GM12878 (cell line): Measurements from ENCODE around the gene BCKDHA. TPM values are rescaled to one million over a fixed set of nuclear protein-coding genes. Genes with fewer than 3 reads are reported as not detected.

Experiments used
- ATAC-seq: fragments of 200-7000 bp; cut with Tn5 transposase; 3 replicates; pipeline ENCODE4 v1.9.1; 2020; ENCODE audit warnings: mild to moderate bottlenecking, moderate library complexity
- BruUV-seq: library from RNA; stranded (reverse); fragments of 400-500 nt; replicated peaks from 2 replicates; lab custom pipeline; 2021; lab: Mats Ljungman, UMichigan
- CTCF ChIA-PET: fragments of 300-600 bp; sonication (Branson Sonifier 250); formaldehyde crosslinking; extraction: SDS; loops from one replicate; lab custom pipeline; 2021; ENCODE audit warnings: inconsistent platforms; lab: Yijun Ruan, JAX
- POLR2A ChIA-PET: fragments of 350-600 bp; formaldehyde crosslinking; extraction: SDS; loops from one replicate; lab custom pipeline; 2021; ENCODE audit warnings: inconsistent platforms; lab: Charles Lee
- RAD21 ChIA-PET: fragments of 300-600 bp; sonication (Branson Sonifier 250); formaldehyde crosslinking; loops from one replicate; lab custom pipeline; 2023; ENCODE audit warnings: antibody characterized with exemption; ENCODE audit not compliant: unreplicated experiment; lab: Charles Lee
- SMC1A ChIA-PET: fragments of 300-600 bp; sonication (Branson Sonifier 250); formaldehyde crosslinking; loops from one replicate; lab custom pipeline; 2023; ENCODE audit not compliant: unreplicated experiment, uncharacterized antibody; lab: Charles Lee
- DNase-seq: peaks from one replicate; pipeline ENCODE4 v3.0.0-alpha.2; 2011; ENCODE audit warnings: low read depth, low spot score
- FAIRE-seq: peaks from 3 replicates; lab custom pipeline; 2011; peaks lifted over from hg19 to GRCh38; lab: Jason Lieb, UNC
- H2AFZ ChIP-seq: 2 replicates; pipeline ENCODE4 v1.6.0; 2011; ENCODE audit warnings: low read depth, low read length, control low read depth; ENCODE audit not compliant: control insufficient read depth
- H3K27ac ChIP-seq: 2 replicates; pipeline ENCODE4 v1.5.1; 2011; ENCODE audit warnings: control low read depth; ENCODE audit not compliant: control insufficient read depth, insufficient read depth
- H3K27me3 ChIP-seq, 2 experiments: replicated peaks in 1 of 2; 2 replicates each; pipeline versions ENCODE4 v1.6.0 to v1.6.1; 2011; ENCODE audit warnings: low read length in 1 of 2; ENCODE audit not compliant: control insufficient read depth in 2 of 2, insufficient read depth in 2 of 2
- H3K36me3 ChIP-seq, 2 experiments: 2 replicates each; pipeline ENCODE4 v1.5.1; 2011; ENCODE audit warnings: low read length in 1 of 2; ENCODE audit not compliant: control insufficient read depth in 2 of 2, insufficient read depth in 2 of 2
- H3K4me1 ChIP-seq: 2 replicates; pipeline ENCODE4 v1.6.1; 2011; ENCODE audit warnings: mild to moderate bottlenecking, low read length, moderate library complexity, mixed read lengths; ENCODE audit not compliant: control insufficient read depth, insufficient read depth
- H3K4me2 ChIP-seq: 2 replicates; pipeline ENCODE4 v1.6.0; 2011; ENCODE audit warnings: control low read depth; ENCODE audit not compliant: control insufficient read depth, insufficient read depth
- H3K4me3 ChIP-seq: fragments of 200-600 bp; sonication (generic); 2 replicates; pipeline ENCODE4 v1.5.1; 2016
- H3K79me2 ChIP-seq: 2 replicates; pipeline ENCODE4 v1.6.0; 2011; ENCODE audit warnings: low read length; ENCODE audit not compliant: control insufficient read depth, insufficient read depth
- H3K9ac ChIP-seq: 2 replicates; pipeline ENCODE4 v1.8.0; 2011; ENCODE audit warnings: low read length, control low read depth, mixed read lengths; ENCODE audit not compliant: control insufficient read depth, insufficient read depth
- H3K9me3 ChIP-seq: replicated peaks from 3 replicates; pipeline ENCODE4 v1.5.1; 2011; ENCODE audit warnings: mild to moderate bottlenecking, low read length; ENCODE audit not compliant: control insufficient read depth, insufficient read depth
- H4K20me1 ChIP-seq: 2 replicates; pipeline ENCODE4 v1.6.0; 2011; ENCODE audit not compliant: control insufficient read depth, insufficient read depth
- BCL11A ChIP-seq: IDR thresholded peaks from 2 replicates; pipeline ENCODE4 v1.6.1; 2011; ENCODE audit warnings: low read depth, low read length
- BRCA1 ChIP-seq: IDR thresholded peaks from 2 replicates; pipeline ENCODE4 v1.6.1; 2011; ENCODE audit warnings: low read depth, low read length, improper control_type of control experiment
- CHD4 ChIP-seq: fragments of 200-600 bp; sonication (generic); IDR thresholded peaks from 2 replicates; pipeline ENCODE4 v1.6.1; 2016; ENCODE audit warnings: mild to moderate bottlenecking
- ESRRA ChIP-seq: IDR thresholded peaks from 2 replicates; pipeline ENCODE4 v1.6.1; 2012; ENCODE audit warnings: mild to moderate bottlenecking, low read length, improper control_type of control experiment
- IKZF1 ChIP-seq: fragments of 450-650 bp; conservative IDR thresholded peaks from 2 replicates; pipeline ENCODE4 v1.6.1; 2017; ENCODE audit warnings: antibody characterized with exemption, mild to moderate bottlenecking
- NR2C1 ChIP-seq: fragments of 450-650 bp; IDR thresholded peaks from 2 replicates; pipeline ENCODE4 v1.6.1; 2017; ENCODE audit warnings: antibody characterized with exemption, mild to moderate bottlenecking, moderate library complexity
- STAT3 ChIP-seq: IDR thresholded peaks from 2 replicates; pipeline ENCODE4 v1.6.1; 2011; ENCODE audit warnings: low read depth, low read length, improper control_type of control experiment
- TCF12 ChIP-seq: IDR thresholded peaks from 2 replicates; pipeline ENCODE4 v1.6.1; 2011; ENCODE audit warnings: low read depth, mild to moderate bottlenecking, low read length
- YBX1 ChIP-seq: fragments of 450-650 bp; IDR thresholded peaks from 2 replicates; pipeline ENCODE4 v1.6.1; 2016; ENCODE audit warnings: antibody characterized with exemption
- ZNF24 ChIP-seq: fragments of 450-650 bp; IDR thresholded peaks from 2 replicates; pipeline ENCODE4 v1.6.1; 2017; ENCODE audit warnings: antibody characterized with exemption, mild to moderate bottlenecking
- ZSCAN29 ChIP-seq: fragments of 450-650 bp; IDR thresholded peaks from 2 replicates; pipeline ENCODE4 v1.6.1; 2017; ENCODE audit warnings: mild to moderate bottlenecking, moderate library complexity
- in situ Hi-C: fragments of 300-500 bp; cut with MboI; formaldehyde crosslinking; loops from 9 replicates; pipeline ENCODE4 v1.14.3; 2018; ENCODE audit warnings: mixed read lengths
- intact Hi-C: fragments of 100-400 bp; cut with micrococcal nuclease; formaldehyde crosslinking; loops from one replicate; pipeline ENCODE4 v1.14.2; 2022; ENCODE audit not compliant: unreplicated experiment
- polyA plus RNA-seq, 11 experiments: library from polyadenylated mRNA; depleted of rRNA in 4 of 11; unstranded in 6 of 11; stranded (reverse) in 5 of 11; fragments of >200 nt; fragmentation: Nextera tagmentation in 4 of 11; fragmentation: Illumina TruSeq in 1 of 11; extraction: Ambion mirVana in 4 of 11; extraction: Trizol in 1 of 11; gene quantifications; 1 replicate in 1 of 11; 2 replicates in 10 of 11; pipeline versions ENCODE4 v1.2.1 to v1.2.3, GENCODE V29; 2011 to 2016; ENCODE audit warnings: inconsistent platforms in 2 of 11, missing spikeins in 2 of 11, low read depth in 1 of 11
- total RNA-seq, 4 experiments: library from RNA; depleted of rRNA in 3 of 4; stranded (reverse); fragments of >200 nt in 3 of 4; fragmentation: Illumina TruSeq in 1 of 4; extraction: Trizol in 1 of 4; gene quantifications; 2 replicates each; pipeline versions ENCODE4 v1.2.1 to v1.2.3, GENCODE V29; 2013 to 2021
- TF ChIP-seq, protein P1 (sequence below): IDR thresholded peaks from 2 replicates; pipeline ENCODE4 v1.6.1; 2011; ENCODE audit warnings: borderline replicate concordance, low read depth, mild to moderate bottlenecking, moderate library complexity, low read length; ENCODE audit not compliant: insufficient read depth, poor library complexity, severe bottlenecking
- TF ChIP-seq, protein P2 (sequence below): fragments of 450-650 bp; IDR thresholded peaks from 2 replicates; pipeline ENCODE4 v1.6.1; 2016; ENCODE audit warnings: mild to moderate bottlenecking
- TF ChIP-seq, protein P3 (sequence below): fragments of 450-650 bp; IDR thresholded peaks from 2 replicates; pipeline ENCODE4 v1.6.1; 2017; ENCODE audit warnings: mild to moderate bottlenecking
- TF ChIP-seq, protein P4 (sequence below): IDR thresholded peaks from 2 replicates; pipeline ENCODE4 v1.6.1; 2012; ENCODE audit warnings: mild to moderate bottlenecking, low read depth, low read length
- TF ChIP-seq, protein P5 (sequence below): fragments of 450-650 bp; IDR thresholded peaks from 2 replicates; pipeline ENCODE4 v1.6.1; 2017; ENCODE audit warnings: low read depth, mild to moderate bottlenecking, moderate library complexity

Gene BCKDHA
- total and polyA plus RNA-seq, 10 of the 15 experiments (the other 5 are each of a cell fraction or from before 2014, with no cell fraction given): 9.9 to 107 (median 46.4) TPM

- H3K4me3 ChIP-seq: no peak overlapping the region
- in situ Hi-C loops (no loop called here), intact Hi-C loops (loop anchor here (5.0 kb wide), 1 partner anchor 234 kb away; no protein-coding TSS in a partner anchor)
- no peak for FAIRE-seq
- no peaks in the 10 kb centered on the region for H4K20me1 ChIP-seq
- no peak overlapping the region for H2AFZ ChIP-seq
- RAD21 ChIA-PET: interaction anchor here (0.6 kb wide), 1 partner anchor 75 kb away, joined by 3 read pairs; no protein-coding TSS in a partner anchor
- no peaks in the 10 kb centered on the region for H3K4me1 ChIP-seq
- BruUV-seq: no TSS peak
- SMC1A ChIA-PET: interaction anchor here (0.6 to 1.7 kb wide), 2 partner anchors 12 to 226 kb away, joined by 3 to 4 read pairs; no protein-coding TSS in a partner anchor
- H3K9me3 ChIP-seq: no peaks in the 10 kb centered on the region
- no peaks in the 10 kb centered on the region for H3K27me3 ChIP-seq
- DNase-seq: no peak
- no peak overlapping the region for H3K4me2 ChIP-seq
- CTCF ChIA-PET: interaction anchor here (0.6 to 1.6 kb wide), 4 partner anchors 13 to 232 kb away, joined by 3 read pairs; no protein-coding TSS in a partner anchor
- H3K9ac ChIP-seq: no peak overlapping the region
- no peak for ATAC-seq
- no peak overlapping the region for H3K27ac ChIP-seq
- H3K36me3 ChIP-seq: peaks cover 9 to 10% of the 10 kb centered on the region in 2 experiments; a peak in 3 of 4 replicates
- H3K79me2 ChIP-seq: peaks cover 2% of the 10 kb centered on the region
- TF ChIP-seq BRCA1 (no peak), NR2C1 (no peak), STAT3 (no peak), ZNF24 (no peak), IKZF1 (no peak), CHD4 (no peak), TCF12 (no peak), ZSCAN29 (no peak), BCL11A (no peak), ESRRA (no peak), YBX1 (no peak)
- TF ChIP-seq, protein P1, sequence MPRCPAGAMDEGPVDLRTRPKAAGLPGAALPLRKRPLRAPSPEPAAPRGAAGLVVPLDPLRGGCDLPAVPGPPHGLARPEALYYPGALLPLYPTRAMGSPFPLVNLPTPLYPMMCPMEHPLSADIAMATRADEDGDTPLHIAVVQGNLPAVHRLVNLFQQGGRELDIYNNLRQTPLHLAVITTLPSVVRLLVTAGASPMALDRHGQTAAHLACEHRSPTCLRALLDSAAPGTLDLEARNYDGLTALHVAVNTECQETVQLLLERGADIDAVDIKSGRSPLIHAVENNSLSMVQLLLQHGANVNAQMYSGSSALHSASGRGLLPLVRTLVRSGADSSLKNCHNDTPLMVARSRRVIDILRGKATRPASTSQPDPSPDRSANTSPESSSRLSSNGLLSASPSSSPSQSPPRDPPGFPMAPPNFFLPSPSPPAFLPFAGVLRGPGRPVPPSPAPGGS: no peak
- TF ChIP-seq, protein P2, sequence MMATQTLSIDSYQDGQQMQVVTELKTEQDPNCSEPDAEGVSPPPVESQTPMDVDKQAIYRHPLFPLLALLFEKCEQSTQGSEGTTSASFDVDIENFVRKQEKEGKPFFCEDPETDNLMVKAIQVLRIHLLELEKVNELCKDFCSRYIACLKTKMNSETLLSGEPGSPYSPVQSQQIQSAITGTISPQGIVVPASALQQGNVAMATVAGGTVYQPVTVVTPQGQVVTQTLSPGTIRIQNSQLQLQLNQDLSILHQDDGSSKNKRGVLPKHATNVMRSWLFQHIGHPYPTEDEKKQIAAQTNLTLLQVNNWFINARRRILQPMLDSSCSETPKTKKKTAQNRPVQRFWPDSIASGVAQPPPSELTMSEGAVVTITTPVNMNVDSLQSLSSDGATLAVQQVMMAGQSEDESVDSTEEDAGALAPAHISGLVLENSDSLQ: no peak
- TF ChIP-seq, protein P3, sequence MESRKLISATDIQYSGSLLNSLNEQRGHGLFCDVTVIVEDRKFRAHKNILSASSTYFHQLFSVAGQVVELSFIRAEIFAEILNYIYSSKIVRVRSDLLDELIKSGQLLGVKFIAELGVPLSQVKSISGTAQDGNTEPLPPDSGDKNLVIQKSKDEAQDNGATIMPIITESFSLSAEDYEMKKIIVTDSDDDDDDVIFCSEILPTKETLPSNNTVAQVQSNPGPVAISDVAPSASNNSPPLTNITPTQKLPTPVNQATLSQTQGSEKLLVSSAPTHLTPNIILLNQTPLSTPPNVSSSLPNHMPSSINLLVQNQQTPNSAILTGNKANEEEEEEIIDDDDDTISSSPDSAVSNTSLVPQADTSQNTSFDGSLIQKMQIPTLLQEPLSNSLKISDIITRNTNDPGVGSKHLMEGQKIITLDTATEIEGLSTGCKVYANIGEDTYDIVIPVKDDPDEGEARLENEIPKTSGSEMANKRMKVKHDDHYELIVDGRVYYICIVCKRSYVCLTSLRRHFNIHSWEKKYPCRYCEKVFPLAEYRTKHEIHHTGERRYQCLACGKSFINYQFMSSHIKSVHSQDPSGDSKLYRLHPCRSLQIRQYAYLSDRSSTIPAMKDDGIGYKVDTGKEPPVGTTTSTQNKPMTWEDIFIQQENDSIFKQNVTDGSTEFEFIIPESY: no peak
- TF ChIP-seq, protein P4, sequence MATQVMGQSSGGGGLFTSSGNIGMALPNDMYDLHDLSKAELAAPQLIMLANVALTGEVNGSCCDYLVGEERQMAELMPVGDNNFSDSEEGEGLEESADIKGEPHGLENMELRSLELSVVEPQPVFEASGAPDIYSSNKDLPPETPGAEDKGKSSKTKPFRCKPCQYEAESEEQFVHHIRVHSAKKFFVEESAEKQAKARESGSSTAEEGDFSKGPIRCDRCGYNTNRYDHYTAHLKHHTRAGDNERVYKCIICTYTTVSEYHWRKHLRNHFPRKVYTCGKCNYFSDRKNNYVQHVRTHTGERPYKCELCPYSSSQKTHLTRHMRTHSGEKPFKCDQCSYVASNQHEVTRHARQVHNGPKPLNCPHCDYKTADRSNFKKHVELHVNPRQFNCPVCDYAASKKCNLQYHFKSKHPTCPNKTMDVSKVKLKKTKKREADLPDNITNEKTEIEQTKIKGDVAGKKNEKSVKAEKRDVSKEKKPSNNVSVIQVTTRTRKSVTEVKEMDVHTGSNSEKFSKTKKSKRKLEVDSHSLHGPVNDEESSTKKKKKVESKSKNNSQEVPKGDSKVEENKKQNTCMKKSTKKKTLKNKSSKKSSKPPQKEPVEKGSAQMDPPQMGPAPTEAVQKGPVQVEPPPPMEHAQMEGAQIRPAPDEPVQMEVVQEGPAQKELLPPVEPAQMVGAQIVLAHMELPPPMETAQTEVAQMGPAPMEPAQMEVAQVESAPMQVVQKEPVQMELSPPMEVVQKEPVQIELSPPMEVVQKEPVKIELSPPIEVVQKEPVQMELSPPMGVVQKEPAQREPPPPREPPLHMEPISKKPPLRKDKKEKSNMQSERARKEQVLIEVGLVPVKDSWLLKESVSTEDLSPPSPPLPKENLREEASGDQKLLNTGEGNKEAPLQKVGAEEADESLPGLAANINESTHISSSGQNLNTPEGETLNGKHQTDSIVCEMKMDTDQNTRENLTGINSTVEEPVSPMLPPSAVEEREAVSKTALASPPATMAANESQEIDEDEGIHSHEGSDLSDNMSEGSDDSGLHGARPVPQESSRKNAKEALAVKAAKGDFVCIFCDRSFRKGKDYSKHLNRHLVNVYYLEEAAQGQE: no peak
- TF ChIP-seq, protein P5, sequence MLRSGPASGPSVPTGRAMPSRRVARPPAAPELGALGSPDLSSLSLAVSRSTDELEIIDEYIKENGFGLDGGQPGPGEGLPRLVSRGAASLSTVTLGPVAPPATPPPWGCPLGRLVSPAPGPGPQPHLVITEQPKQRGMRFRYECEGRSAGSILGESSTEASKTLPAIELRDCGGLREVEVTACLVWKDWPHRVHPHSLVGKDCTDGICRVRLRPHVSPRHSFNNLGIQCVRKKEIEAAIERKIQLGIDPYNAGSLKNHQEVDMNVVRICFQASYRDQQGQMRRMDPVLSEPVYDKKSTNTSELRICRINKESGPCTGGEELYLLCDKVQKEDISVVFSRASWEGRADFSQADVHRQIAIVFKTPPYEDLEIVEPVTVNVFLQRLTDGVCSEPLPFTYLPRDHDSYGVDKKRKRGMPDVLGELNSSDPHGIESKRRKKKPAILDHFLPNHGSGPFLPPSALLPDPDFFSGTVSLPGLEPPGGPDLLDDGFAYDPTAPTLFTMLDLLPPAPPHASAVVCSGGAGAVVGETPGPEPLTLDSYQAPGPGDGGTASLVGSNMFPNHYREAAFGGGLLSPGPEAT: no peak
- POLR2A ChIA-PET: interaction anchor here (0.5 kb wide), 1 partner anchor 119 kb away, joined by 5 read pairs; no protein-coding TSS in a partner anchor
Observed at GRCh38 chr19:41436674-41436951, 39.0 kb downstream of the BCKDHA start.
